K562 (cell line): ENCODE data around the gene RNU6-9. TPM values are rescaled to one million over a fixed set of nuclear protein-coding genes. Genes with fewer than 3 reads are reported as not detected.

Source experiments
- CBX5 ChIP-seq: IDR thresholded peaks from 2 replicates; pipeline ENCODE4 v1.6.1; 2014; ENCODE audit warnings: low read depth, borderline replicate concordance
- CREB1 ChIP-seq, 2 experiments: sonication (generic) in 1 of 2; formaldehyde crosslinking in 1 of 2; IDR thresholded peaks; 2 replicates each; pipeline versions ENCODE4 v1.6.1 to v1.8.0; 2012 to 2022; ENCODE audit warnings: inconsistent platforms in 1 of 2, mild to moderate bottlenecking in 1 of 2, missing genetic modification reagents in 1 of 2, moderate library complexity in 1 of 2
- CREB3 ChIP-seq: fragments of 450-650 bp; conservative IDR thresholded peaks from 2 replicates; pipeline ENCODE4 v1.6.1; 2016; ENCODE audit warnings: missing genetic modification characterization, low read depth, mild to moderate bottlenecking, missing compliant biosample characterization, moderate library complexity
- CXXC5 ChIP-seq: fragments of 250-450 bp; sonication (Bioruptor Pico); IDR thresholded peaks from 2 replicates; pipeline ENCODE4 v1.8.0; 2022; ENCODE audit warnings: inconsistent platforms, mild to moderate bottlenecking, moderate library complexity
- HMGXB4 ChIP-seq: sonication (generic); formaldehyde crosslinking; IDR thresholded peaks from 2 replicates; pipeline ENCODE4 v1.8.1; 2023; ENCODE audit warnings: mild to moderate bottlenecking, missing genetic modification reagents
- SAP30 ChIP-seq: fragments of 200-600 bp; sonication (generic); IDR thresholded peaks from 2 replicates; pipeline ENCODE4 v1.6.1; 2012; ENCODE audit warnings: borderline replicate concordance, low read depth, mild to moderate bottlenecking, moderate library complexity, low read length, control low read depth, inconsistent platforms; ENCODE audit not compliant: insufficient read depth, poor library complexity, severe bottlenecking
- SMAD2 ChIP-seq: fragments of 150-350 bp; IDR thresholded peaks from 2 replicates; pipeline ENCODE4 v1.6.1; 2014; ENCODE audit warnings: low read depth, mild to moderate bottlenecking, low read length
- USF1 ChIP-seq: sonication (generic); formaldehyde crosslinking; IDR thresholded peaks from 2 replicates; pipeline ENCODE4 v1.9.0; 2022; ENCODE audit warnings: mild to moderate bottlenecking, missing genetic modification reagents
- ZBTB12 ChIP-seq: fragments of 250-450 bp; sonication (Bioruptor Pico); IDR thresholded peaks from 2 replicates; pipeline ENCODE4 v1.4.0; 2020
- ZBTB43 ChIP-seq: sonication (generic); formaldehyde crosslinking; IDR thresholded peaks from 2 replicates; pipeline ENCODE4 v1.8.0; 2023; ENCODE audit warnings: mild to moderate bottlenecking, missing genetic modification reagents
- ZNF197 ChIP-seq: fragments of 200-800 bp; sonication (Bioruptor generic); IDR thresholded peaks from 2 replicates; pipeline ENCODE4 v1.6.1; 2016; ENCODE audit warnings: low read depth, missing genetic modification characterization, missing compliant biosample characterization
- ZNF518B ChIP-seq: fragments of 250-450 bp; sonication (Bioruptor Pico); IDR thresholded peaks from 2 replicates; pipeline ENCODE4 v1.5.0; 2021; ENCODE audit warnings: mild to moderate bottlenecking, moderate library complexity
- ZNF639 ChIP-seq, 2 experiments: fragments of 200-800 bp in 1 of 2; sonication (Bioruptor generic) in 1 of 2; sonication (generic) in 1 of 2; formaldehyde crosslinking in 1 of 2; IDR thresholded peaks in 1 of 2; conservative IDR thresholded peaks in 1 of 2; 2 replicates each; pipeline versions ENCODE4 v1.5.0 to v1.6.1; 2016 to 2020; ENCODE audit warnings: missing compliant biosample characterization in 1 of 2, missing genetic modification characterization in 1 of 2, missing genetic modification reagents in 1 of 2
- polyA plus RNA-seq, 8 experiments: library from polyadenylated mRNA; depleted of rRNA in 4 of 8; stranded (reverse) in 5 of 8; unstranded in 3 of 8; fragments of >200 nt; fragmentation: Nextera tagmentation in 2 of 8; fragmentation: Illumina TruSeq in 1 of 8; extraction: Ambion mirVana in 2 of 8; extraction: Trizol in 1 of 8; gene quantifications; 2 replicates each; pipeline versions ENCODE4 v1.2.1 to v1.2.3, GENCODE V29; 2011 to 2014; ENCODE audit warnings: inconsistent platforms in 1 of 8, missing spikeins in 1 of 8
- total RNA-seq, 7 experiments: library from RNA; depleted of rRNA in 6 of 7; stranded (reverse); fragments of >200 nt in 6 of 7; fragmentation: Illumina TruSeq in 2 of 7; extraction: Trizol in 2 of 7; gene quantifications; 2 replicates each; pipeline versions ENCODE4 v1.2.1 to v1.2.3, GENCODE V29; 2011 to 2021; ENCODE audit warnings: low replicate concordance in 1 of 7

RNU6-9 gene
- total and polyA plus RNA-seq, 9 of the 15 experiments (the other 6 are each of a cell fraction or from before 2014, with no cell fraction given): not detected

- no peak for TF ChIP-seq ZNF518B (CRISPR knock-in tag)
- TF ChIP-seq ZNF639 (CRISPR knock-in tag; conservative IDR thresholded peaks at IDR 0.05 in 1 of 2, IDR thresholded peaks at IDR 0.05 in 1 of 2): peak in 1 of 2 experiments; percentile 56; a peak in 1 of 4 replicates
- no peak for TF ChIP-seq ZBTB43 (CRISPR knock-in tag)
- TF ChIP-seq USF1: peak; percentile 91
- TF ChIP-seq CREB1 (IDR thresholded peaks at IDR 0.05): no peak
- no peak for TF ChIP-seq CREB1 (CRISPR knock-in tag; IDR thresholded peaks at IDR 0.05)
- TF ChIP-seq ZBTB12 (CRISPR knock-in tag): no peak
- TF ChIP-seq CREB3 (tag): no peak
- TF ChIP-seq SAP30: peak; percentile 61
- TF ChIP-seq CXXC5 (CRISPR knock-in tag): peak; percentile 53
- TF ChIP-seq CBX5: no peak
- TF ChIP-seq SMAD2: no peak
- no peak for TF ChIP-seq ZNF197
- no peak for TF ChIP-seq HMGXB4 (CRISPR knock-in tag)
These were observed 30.5 kb upstream of the RNU6-9 start (continued) for GRCh38 chr19:862581-863314.
